Measurements from ENCODE around the gene SNX3. TPM values are rescaled to one million over a fixed set of nuclear protein-coding genes. Genes with fewer than 3 reads are reported as not detected.

SNX3 gene
- total RNA-seq, 1 experiment from 2014 or later, result 80.7 TPM

- Histone ChIP-seq H3K23ac (ENCODE audit: insufficient read length, low read depth, low read length) (no peak overlapping the region), H3K4me2 (ENCODE audit: insufficient read depth, insufficient read length, low read length) (no peak overlapping the region), H3K9me3 (ENCODE audit: control insufficient read depth, low read depth, low read length) (no peaks in the 10 kb centered on the region), H3K79me1 (ENCODE audit: insufficient read depth, low read depth, low read length, poor library complexity, severe bottlenecking) (no peaks in the 10 kb centered on the region), H4K20me1 (ENCODE audit: control insufficient read depth, insufficient read depth, insufficient read length) (no peaks in the 10 kb centered on the region), H2BK5ac (ENCODE audit: insufficient read length, low read length) (no peak overlapping the region), H3K27me3 (ENCODE audit: insufficient read depth, low read length) (no peaks in the 10 kb centered on the region), H3K56ac (ENCODE audit: insufficient read length, low read depth, low read length) (no peak overlapping the region), H3K23me2 (ENCODE audit: insufficient read length, low read depth, low read length, poor library complexity, severe bottlenecking) (no peaks in the 10 kb centered on the region), H3K4me1 (ENCODE audit: insufficient read depth, low read length) (no peaks in the 10 kb centered on the region), H3T11ph (ENCODE audit: low read length) (no peak overlapping the region), H3K18ac (ENCODE audit: insufficient read length, low read depth, low read length) (no peak overlapping the region), H2BK120ac (ENCODE audit: low read depth, low read length, poor library complexity, severe bottlenecking) (no peak overlapping the region), H3K14ac (ENCODE audit: insufficient read depth, low read length) (no peak overlapping the region), H4K8ac (replicated peaks; ENCODE audit: insufficient read length, low read depth, low read length) (no peak overlapping the region), H2AK5ac (ENCODE audit: insufficient read length, low read length) (no peak overlapping the region), H4K5ac (ENCODE audit: insufficient read length, low read depth, low read length) (no peak overlapping the region), H3K79me2 (ENCODE audit: insufficient read depth, low read length) (no peaks in the 10 kb centered on the region), H2BK20ac (ENCODE audit: low read depth, low read length, poor library complexity, severe bottlenecking) (no peak overlapping the region), H2BK15ac (ENCODE audit: low read depth, low read length) (no peak overlapping the region), H2AFZ (ENCODE audit: low read length) (no peak overlapping the region), H4K91ac (ENCODE audit: insufficient read length, low read depth, low read length) (no peak overlapping the region), H3K9ac (ENCODE audit: extremely low read depth, insufficient read length, low read length) (no peak overlapping the region), H3K27ac (ENCODE audit: insufficient read length, low read depth, low read length) (no peak overlapping the region), H3K4ac (ENCODE audit: low read depth, low read length) (no peak overlapping the region), H2BK12ac (ENCODE audit: insufficient read length, low read depth, low read length) (no peak overlapping the region)
- DNase-seq, result no peak
- Mint-ChIP-seq H3K4me1 (peaks cover 3 to 4% of the 10 kb centered on the region in 2 experiments; a peak in 2 of 4 replicates), H3K27ac (no peak overlapping the region), H3K4me3 (no peak overlapping the region), H3K27me3 (ENCODE audit: low read depth) (no peaks in the 10 kb centered on the region), H3K9me3 (no peaks in the 10 kb centered on the region), H3K36me3 (ENCODE audit: insufficient read depth in 1 of 3, low read depth in 3 of 3) (peaks cover 0 to 9% (median 6%) of the 10 kb centered on the region in 3 experiments; a peak in 3 of 7 replicates)
- no CpG with 5 or more reads among the region's 2 CpGs for WGBS (ENCODE audit: extremely low coverage, insufficient read length, low lambda C conversion rate)
- TF ChIP-seq, protein P1, sequence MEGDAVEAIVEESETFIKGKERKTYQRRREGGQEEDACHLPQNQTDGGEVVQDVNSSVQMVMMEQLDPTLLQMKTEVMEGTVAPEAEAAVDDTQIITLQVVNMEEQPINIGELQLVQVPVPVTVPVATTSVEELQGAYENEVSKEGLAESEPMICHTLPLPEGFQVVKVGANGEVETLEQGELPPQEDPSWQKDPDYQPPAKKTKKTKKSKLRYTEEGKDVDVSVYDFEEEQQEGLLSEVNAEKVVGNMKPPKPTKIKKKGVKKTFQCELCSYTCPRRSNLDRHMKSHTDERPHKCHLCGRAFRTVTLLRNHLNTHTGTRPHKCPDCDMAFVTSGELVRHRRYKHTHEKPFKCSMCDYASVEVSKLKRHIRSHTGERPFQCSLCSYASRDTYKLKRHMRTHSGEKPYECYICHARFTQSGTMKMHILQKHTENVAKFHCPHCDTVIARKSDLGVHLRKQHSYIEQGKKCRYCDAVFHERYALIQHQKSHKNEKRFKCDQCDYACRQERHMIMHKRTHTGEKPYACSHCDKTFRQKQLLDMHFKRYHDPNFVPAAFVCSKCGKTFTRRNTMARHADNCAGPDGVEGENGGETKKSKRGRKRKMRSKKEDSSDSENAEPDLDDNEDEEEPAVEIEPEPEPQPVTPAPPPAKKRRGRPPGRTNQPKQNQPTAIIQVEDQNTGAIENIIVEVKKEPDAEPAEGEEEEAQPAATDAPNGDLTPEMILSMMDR (conservative IDR thresholded peaks at IDR 0.05), result no peak
Observed at GRCh38 chr6:108211671-108212070, 49.2 kb downstream of the SNX3 start.

All from H9 (cell line).